HL-60 (cell line): Measurements from ENCODE around the gene PRR23A.

Experiments used
- DNase-seq, 2 experiments: peaks; one replicate each; pipeline ENCODE4 v3.0.0-alpha.2; 2010 to 2020; ENCODE audit warnings: low read depth in 1 of 2, low spot score in 1 of 2
- H3K27ac ChIP-seq: fragments of 250-450 bp; sonication (Bioruptor Pico); replicated peaks from 2 replicates; pipeline ENCODE4 v1.5.1; 2020; ENCODE audit warnings: mild to moderate bottlenecking, moderate library complexity
- H3K27me3 ChIP-seq: fragments of 250-450 bp; sonication (Bioruptor Pico); 2 replicates; pipeline ENCODE4 v1.5.1; 2021; ENCODE audit warnings: mild to moderate bottlenecking, moderate library complexity; ENCODE audit not compliant: insufficient read depth, poor library complexity, severe bottlenecking
- H3K4me3 ChIP-seq: replicated peaks from 2 replicates; pipeline ENCODE4 v1.5.1; 2011; ENCODE audit warnings: mild to moderate bottlenecking, control low read depth, low read length; ENCODE audit not compliant: insufficient read depth
- CTCF ChIP-seq: IDR thresholded peaks from one replicate; pipeline ENCODE4 v1.5.1; 2011; ENCODE audit warnings: low read length, control low read depth, inconsistent platforms; ENCODE audit not compliant: insufficient read depth
- GABPA ChIP-seq: IDR thresholded peaks from 2 replicates; pipeline ENCODE4 v1.6.1; 2012; ENCODE audit warnings: low read depth
- POLR2AphosphoS5 ChIP-seq: IDR thresholded peaks from 2 replicates; pipeline ENCODE4 v1.6.1; 2012; ENCODE audit warnings: low read depth
- REST ChIP-seq: IDR thresholded peaks from 2 replicates; pipeline ENCODE4 v1.6.1; 2012; ENCODE audit warnings: low read depth; ENCODE audit not compliant: insufficient replicate concordance
- SPI1 ChIP-seq: IDR thresholded peaks from 2 replicates; pipeline ENCODE4 v1.6.1; 2012; ENCODE audit warnings: low read depth, mild to moderate bottlenecking, borderline replicate concordance
- long read RNA-seq: library from polyadenylated mRNA; unstranded; transcript quantifications from one replicate; pipeline ENCODE4 v2.0.0, GENCODE V29; 2020

PRR23A gene
- long read RNA-seq: 0 reads

- H3K27ac ChIP-seq: no peak within 1 kb of the TSS
- no peaks in the 10 kb centered on the region for H3K27me3 ChIP-seq
- no peak for DNase-seq
- H3K4me3 ChIP-seq: no peak within 1 kb of the TSS
- TF ChIP-seq REST: no peak
- no peak for TF ChIP-seq POLR2AphosphoS5
- TF ChIP-seq CTCF: no peak
- TF ChIP-seq SPI1: no peak
- TF ChIP-seq GABPA: no peak
Measured at GRCh38 chr3:139006051-139006716, at the start of gene PRR23A. Gene PRR23A, minus strand, starts transcription at chr3:139006268. Its CDS starts 0 bp downstream, at chr3:139006268.

- DNase-seq: no peak
- Histone ChIP-seq H3K27ac (no peak overlapping the region), H3K27me3 (no peaks in the 10 kb centered on the region), H3K4me3 (no peak overlapping the region)
- TF ChIP-seq REST (no peak), GABPA (no peak), POLR2AphosphoS5 (no peak), SPI1 (no peak), CTCF (no peak)
Measured at GRCh38 chr3:139052802-139053600, 46.9 kb upstream of the PRR23A start.

- no peak for DNase-seq
- Histone ChIP-seq H3K4me3 (no peak within 1 kb of the TSS), H3K27ac (no peak within 1 kb of the TSS), H3K27me3 (no peaks in the 10 kb centered on the region)
- TF ChIP-seq CTCF: no peak
- no peak for TF ChIP-seq REST
- no peak for TF ChIP-seq GABPA
- TF ChIP-seq SPI1: no peak
- TF ChIP-seq POLR2AphosphoS5: no peak
Measured at GRCh38 chr3:139044366-139045210, 38.5 kb upstream of the PRR23A start, which contains the start of gene PRR23C. Gene PRR23C, minus strand, starts transcription at chr3:139044892. Its CDS starts 272 bp downstream, at chr3:139044620.
